Uterus (tissue), 4 donors: ENCODE measurements around the gene HOXA13. TPM values are rescaled to one million over a fixed set of nuclear protein-coding genes. Genes with fewer than 3 reads are reported as not detected.

Experiments
- DNase-seq, 2 donors: peaks; one replicate each; pipeline ENCODE4 v3.0.0-alpha.2; 2019 to 2020
- H3K27ac ChIP-seq, 2 donors: fragments of 200-600 bp; sonication (generic); 1 replicate in 1 of 2; 2 replicates in 1 of 2; pipeline ENCODE4 v1.5.1; 2016 to 2018
- H3K27me3 ChIP-seq, 2 donors: fragments of 200-600 bp; sonication (generic); one replicate each; pipeline ENCODE4 v1.5.1; 2018 to 2019; ENCODE audit warnings: control low read depth in 1 of 2
- H3K36me3 ChIP-seq, 2 donors: fragments of 200-600 bp; sonication (generic); one replicate each; pipeline ENCODE4 v1.5.1; 2019; ENCODE audit warnings: control low read depth in 1 of 2
- H3K4me1 ChIP-seq, 2 donors: fragments of 200-600 bp; sonication (generic); one replicate each; pipeline ENCODE4 v1.5.1; 2018 to 2019; ENCODE audit warnings: control low read depth in 1 of 2
- H3K4me3 ChIP-seq, 2 donors: fragments of 200-600 bp; sonication (generic); 1 replicate in 1 of 2; 2 replicates in 1 of 2; pipeline ENCODE4 v1.5.1; 2018 to 2019; ENCODE audit warnings: mild to moderate bottlenecking in 1 of 2
- H3K9me3 ChIP-seq, 2 donors: fragments of 200-600 bp; sonication (generic); one replicate each; pipeline ENCODE4 v1.5.1; 2019; ENCODE audit warnings: control low read depth in 1 of 2
- POLR2A ChIP-seq, 2 donors: fragments of 450-650 bp; IDR thresholded peaks; one replicate each; pipeline ENCODE4 v1.6.1; 2016; ENCODE audit warnings: antibody characterized with exemption in 2 of 2, mild to moderate bottlenecking in 1 of 2, moderate library complexity in 1 of 2
- intact Hi-C: fragments of 100-400 bp; cut with DNase I; formaldehyde crosslinking; loops from one replicate; pipeline ENCODE4 v1.15.1; 2023; ENCODE audit warnings: low total_unique reads
- total RNA-seq, 4 donors: library from RNA; depleted of rRNA in 3 of 4; stranded (reverse); fragments of >200 nt in 3 of 4; gene quantifications; one replicate each; pipeline versions ENCODE4 v1.1.0 to v1.2.4, GENCODE V29; 2014 to 2023
- TF ChIP-seq, protein P1 (sequence below), 4 experiments: fragments of 200-600 bp in 2 of 4; fragments of 450-650 bp in 2 of 4; sonication (generic) in 2 of 4; IDR thresholded peaks; one replicate each; pipeline ENCODE4 v1.5.1; 2016 to 2019; ENCODE audit warnings: antibody characterized with exemption in 4 of 4, mild to moderate bottlenecking in 2 of 4, moderate library complexity in 1 of 4
- donor health status: DM: yes; HTN: yes; CAD: no.

HOXA13 gene
- total RNA-seq, 4 donors from 2014 or later: 0.40 to 27.5 (median 1.1) TPM

DNA sequence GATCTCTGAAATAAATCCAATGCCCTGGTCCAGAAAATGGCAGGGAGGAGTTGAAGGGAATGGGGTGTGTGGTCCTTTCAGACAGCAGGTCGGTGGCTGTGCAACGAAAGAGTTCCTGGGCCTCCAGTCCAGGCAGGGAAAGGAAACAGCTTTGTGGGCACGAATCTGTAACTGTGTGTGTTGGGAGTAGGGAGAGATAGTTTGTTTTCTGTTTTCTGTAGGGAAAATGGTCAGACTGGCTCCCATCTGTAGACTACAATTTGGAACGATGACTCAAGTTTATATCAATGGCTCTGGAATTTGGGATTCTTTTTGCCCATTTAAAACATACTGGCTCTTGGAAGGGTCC lies 32.0 kb downstream of the HOXA13 start:
- Histone ChIP-seq H3K9me3 (no peaks in the 10 kb centered on the region), H3K4me1 (no peaks in the 10 kb centered on the region), H3K27me3 (no peaks in the 10 kb centered on the region), H3K27ac (peak overlapping the region; percentile 94 to 96), H3K4me3 (peak overlapping the region; percentile 58 to 66), H3K36me3 (no peaks in the 10 kb centered on the region)
- TF ChIP-seq POLR2A (IDR thresholded peaks at IDR 0.05): no peak
- TF ChIP-seq, protein P1, sequence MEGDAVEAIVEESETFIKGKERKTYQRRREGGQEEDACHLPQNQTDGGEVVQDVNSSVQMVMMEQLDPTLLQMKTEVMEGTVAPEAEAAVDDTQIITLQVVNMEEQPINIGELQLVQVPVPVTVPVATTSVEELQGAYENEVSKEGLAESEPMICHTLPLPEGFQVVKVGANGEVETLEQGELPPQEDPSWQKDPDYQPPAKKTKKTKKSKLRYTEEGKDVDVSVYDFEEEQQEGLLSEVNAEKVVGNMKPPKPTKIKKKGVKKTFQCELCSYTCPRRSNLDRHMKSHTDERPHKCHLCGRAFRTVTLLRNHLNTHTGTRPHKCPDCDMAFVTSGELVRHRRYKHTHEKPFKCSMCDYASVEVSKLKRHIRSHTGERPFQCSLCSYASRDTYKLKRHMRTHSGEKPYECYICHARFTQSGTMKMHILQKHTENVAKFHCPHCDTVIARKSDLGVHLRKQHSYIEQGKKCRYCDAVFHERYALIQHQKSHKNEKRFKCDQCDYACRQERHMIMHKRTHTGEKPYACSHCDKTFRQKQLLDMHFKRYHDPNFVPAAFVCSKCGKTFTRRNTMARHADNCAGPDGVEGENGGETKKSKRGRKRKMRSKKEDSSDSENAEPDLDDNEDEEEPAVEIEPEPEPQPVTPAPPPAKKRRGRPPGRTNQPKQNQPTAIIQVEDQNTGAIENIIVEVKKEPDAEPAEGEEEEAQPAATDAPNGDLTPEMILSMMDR (IDR thresholded peaks at IDR 0.05): no peak
- intact Hi-C loops: loop anchor here (5.0 kb wide), 1 partner anchor 1311 kb away; no protein-coding TSS in a partner anchor
- peak in 1 of 2 donors; percentile 13 for DNase-seq

DNA sequence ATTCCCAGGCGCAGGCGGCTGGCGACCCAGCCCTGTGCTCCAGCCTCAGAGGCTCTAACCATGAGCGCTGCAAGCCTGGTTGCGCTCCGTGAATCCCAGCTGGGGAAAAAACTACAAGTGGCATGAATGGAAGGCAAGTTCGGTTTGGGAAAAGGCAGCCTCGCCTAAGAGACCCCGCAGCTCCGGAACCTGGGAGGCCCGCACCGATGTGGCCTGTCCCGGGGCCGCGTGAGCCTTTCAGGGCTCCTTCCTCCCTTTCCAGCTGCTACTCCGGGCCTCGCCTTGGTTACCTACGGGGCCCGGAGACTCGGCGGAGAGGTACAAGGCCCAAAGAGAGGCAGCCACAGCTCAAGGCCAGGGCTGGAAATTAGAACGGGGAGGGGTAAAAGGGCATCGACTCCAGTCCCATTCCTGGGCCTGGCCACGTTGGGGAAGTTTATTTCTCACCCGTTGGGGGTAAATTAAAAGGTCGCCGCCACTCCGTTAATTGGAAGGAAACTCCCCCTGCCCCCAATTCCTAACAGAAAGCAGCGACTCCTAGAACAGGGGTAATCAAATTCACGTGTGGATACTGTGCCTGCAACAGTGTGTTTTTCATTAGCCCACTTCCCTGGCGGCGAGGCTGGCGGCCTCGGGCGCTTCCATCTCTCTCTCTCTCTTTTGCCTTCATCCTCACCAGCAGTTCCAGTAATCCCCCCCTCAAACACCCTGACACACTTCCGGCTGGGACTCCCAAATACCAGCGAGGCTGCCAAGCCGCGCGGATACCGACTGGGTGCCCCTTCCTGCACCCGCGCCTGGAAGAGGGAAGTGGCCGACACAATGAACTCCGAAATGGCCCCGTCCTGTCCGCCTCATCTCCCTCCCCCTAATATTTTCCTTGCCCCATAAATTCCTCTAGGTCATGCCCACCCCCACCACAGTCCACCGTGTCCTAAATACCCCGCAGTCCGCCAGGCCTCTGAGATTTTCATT lies 33.1 kb downstream of the HOXA13 start:
- H3K36me3 ChIP-seq: no peaks in the 10 kb centered on the region
- H3K27me3 ChIP-seq: no peaks in the 10 kb centered on the region
- H3K27ac ChIP-seq: peak overlapping the region; percentile 94 to 96
- TF ChIP-seq, protein P1 (IDR thresholded peaks at IDR 0.05): no peak
- no peak for TF ChIP-seq POLR2A (IDR thresholded peaks at IDR 0.05)
- peak overlapping the region; percentile 58 to 66 for H3K4me3 ChIP-seq
- DNase-seq: peak in 1 of 2 donors; percentile 53
- H3K9me3 ChIP-seq: no peaks in the 10 kb centered on the region
- intact Hi-C loops: loop anchor here (5.0 kb wide), 1 partner anchor 1310 kb away; no protein-coding TSS in a partner anchor
- no peaks in the 10 kb centered on the region for H3K4me1 ChIP-seq

DNA sequence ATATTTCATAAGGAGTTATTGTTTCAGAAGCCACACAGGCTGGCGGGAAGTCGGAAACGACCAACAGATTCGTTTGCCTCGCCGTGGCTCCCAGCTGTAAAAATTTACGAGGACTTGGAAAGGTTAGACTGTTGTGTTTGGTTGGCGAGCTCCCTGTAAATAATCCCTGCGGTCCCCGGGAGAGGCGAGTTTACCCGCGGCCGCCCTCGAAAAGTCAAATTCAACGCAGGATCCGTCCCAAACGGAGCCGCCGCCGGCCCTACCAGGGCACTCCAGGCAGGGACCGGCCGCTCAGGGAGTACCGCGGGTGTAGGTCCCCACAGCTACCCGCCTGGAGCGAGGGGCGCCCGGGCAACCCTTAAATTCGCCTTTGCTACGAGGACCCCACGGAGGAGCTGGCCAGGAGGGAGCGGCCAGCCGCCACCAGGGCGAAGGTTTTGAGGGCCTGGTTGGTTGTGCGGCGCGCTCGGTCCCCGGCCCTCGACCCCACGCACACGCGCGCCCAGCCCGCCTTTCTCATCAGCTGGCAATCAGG lies 33.8 kb downstream of the HOXA13 start:
- Histone ChIP-seq H3K4me3 (peak overlapping the region; percentile 58 to 66), H3K27ac (peak overlapping the region; percentile 94 to 96), H3K36me3 (no peaks in the 10 kb centered on the region), H3K4me1 (no peaks in the 10 kb centered on the region), H3K27me3 (no peaks in the 10 kb centered on the region), H3K9me3 (no peaks in the 10 kb centered on the region)
- intact Hi-C loops: loop anchor here (5.0 kb wide), 1 partner anchor 1309 kb away; no protein-coding TSS in a partner anchor
- DNase-seq: peak; percentile 43 to 62
- TF ChIP-seq, protein P1 (IDR thresholded peaks at IDR 0.05): peak in 1 of 4 experiments; percentile 11
- TF ChIP-seq POLR2A (IDR thresholded peaks at IDR 0.05): no peak

DNA sequence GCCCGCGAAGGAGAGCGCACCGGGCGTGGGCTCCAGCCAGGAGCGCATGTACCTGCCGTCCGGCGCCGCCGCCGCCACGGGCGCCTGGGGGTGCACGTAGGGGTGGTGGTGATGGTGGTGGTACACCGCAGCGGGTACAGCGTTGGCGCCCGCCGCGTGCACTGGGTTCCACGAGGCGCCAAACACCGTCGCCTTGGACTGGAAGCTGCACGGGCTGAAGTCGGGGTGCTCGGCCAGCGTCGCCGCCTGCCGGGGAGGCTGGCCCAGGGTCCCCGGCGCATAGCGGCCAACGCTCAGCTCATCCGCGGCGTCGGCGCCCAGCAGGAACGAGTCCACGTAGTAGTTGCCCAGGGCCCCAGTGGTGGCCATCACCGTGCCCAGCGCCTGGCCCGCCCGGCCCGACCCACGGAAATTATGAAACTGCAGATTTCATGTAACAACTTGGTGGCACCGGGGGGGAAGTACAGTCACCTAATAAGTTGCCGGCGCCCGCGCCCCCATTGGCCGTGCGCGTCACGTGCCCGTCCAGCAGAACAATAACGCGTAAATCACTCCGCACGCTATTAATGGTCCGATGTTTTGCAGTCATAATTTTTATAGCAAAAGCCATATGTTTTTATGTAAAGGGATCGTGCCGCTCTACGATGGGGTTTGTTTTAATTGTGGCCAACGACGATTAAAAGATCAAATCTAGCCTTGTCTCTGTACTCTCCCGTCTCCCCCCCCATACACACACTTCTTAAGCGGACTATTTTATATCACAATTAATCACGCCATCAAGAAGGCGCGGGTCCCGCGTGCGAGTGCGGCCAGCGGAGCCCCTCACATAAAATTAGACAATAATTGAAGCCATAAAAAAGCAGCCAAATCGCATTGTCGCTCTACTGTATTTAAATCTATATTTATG lies 34.5 kb downstream of the HOXA13 start, which contains the start of gene HOXA9:
HOXA9 (minus strand) TSS at position 449 of the 907 bp plus-strand sequence; CDS start at position 369, 80 bp downstream.
- no peaks in the 10 kb centered on the region for H3K4me1 ChIP-seq
- peak; percentile 83 to 93 for DNase-seq
- H3K36me3 ChIP-seq: no peaks in the 10 kb centered on the region
- no peaks in the 10 kb centered on the region for H3K27me3 ChIP-seq
- H3K9me3 ChIP-seq: no peaks in the 10 kb centered on the region
- peak within 1 kb of the TSS; percentile 94 to 96 for H3K27ac ChIP-seq
- H3K4me3 ChIP-seq: peak within 1 kb of the TSS; percentile 58 to 66
- TF ChIP-seq POLR2A (IDR thresholded peaks at IDR 0.05): peak; percentile 55 to 73
- TF ChIP-seq, protein P1 (IDR thresholded peaks at IDR 0.05): peak in 2 of 4 experiments; percentile 10 to 29
- intact Hi-C loops: loop anchor here (5.0 kb wide), 1 partner anchor 1308 kb away; no protein-coding TSS in a partner anchor
